ENCODE results near the gene NCSTN.
A peak's percentile ranks its signal among the peaks of the same experiment; 100 is the strongest.

DNA sequence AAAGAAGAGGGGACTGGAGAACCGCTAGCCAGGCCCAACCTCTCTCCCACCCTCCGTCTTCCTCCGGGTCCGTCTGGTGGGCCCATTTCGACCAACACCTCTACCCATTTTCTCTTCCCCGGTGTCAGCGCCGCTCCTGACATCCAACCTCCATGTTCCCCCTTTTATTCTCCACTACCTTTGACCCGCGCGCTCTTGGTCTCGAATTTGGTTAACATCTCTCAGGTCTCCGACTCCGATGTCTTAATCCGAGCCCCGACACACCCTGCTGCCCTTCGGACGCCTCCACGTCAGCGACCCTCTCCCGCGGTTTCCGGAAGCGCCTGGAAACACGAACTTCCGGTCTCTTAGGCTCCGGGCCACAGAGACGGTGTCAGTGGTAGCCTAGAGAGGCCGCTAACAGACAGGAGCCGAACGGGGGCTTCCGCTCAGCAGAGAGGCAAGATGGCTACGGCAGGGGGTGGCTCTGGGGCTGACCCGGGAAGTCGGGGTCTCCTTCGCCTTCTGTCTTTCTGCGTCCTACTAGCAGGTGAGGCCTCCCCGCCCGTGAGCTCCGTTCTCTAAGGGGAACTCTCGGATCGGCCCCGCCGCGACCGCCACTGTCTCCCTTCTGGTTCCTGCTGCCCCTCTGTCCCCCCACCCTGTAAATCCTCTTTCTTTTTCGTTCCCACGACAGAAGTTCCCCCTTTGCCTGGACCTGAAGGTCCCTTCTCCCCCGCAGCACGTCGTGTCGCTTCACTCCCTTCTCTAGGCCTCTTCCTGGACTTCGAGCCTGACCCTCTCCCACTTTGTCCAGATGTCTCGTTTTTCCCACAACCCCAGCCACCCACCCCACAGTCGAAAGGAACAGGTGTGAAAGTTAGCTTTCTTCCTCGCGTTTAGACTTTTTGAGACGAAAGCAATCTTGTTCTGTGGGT lies at the start of gene NCSTN, which contains the start of gene COPA:
- TF ChIP-seq POLR2AphosphoS2 (IDR thresholded peaks at IDR 0.05; ENCODE audit: low read depth, low read length) (no peak), TCF7L2 (IDR thresholded peaks at IDR 0.05; ENCODE audit: low read depth, low read length) (no peak), RNF2 (conservative IDR thresholded peaks at IDR 0.05; ENCODE audit: low read depth) (no peak), FOXK2 (IDR thresholded peaks at IDR 0.05) (no peak), KDM5A (IDR thresholded peaks at IDR 0.05; ENCODE audit: borderline replicate concordance, low read length) (peak; percentile 95), POLR2G (IDR thresholded peaks at IDR 0.05; ENCODE audit: low read depth, low read length) (peak; percentile 97), ZNF138 (CRISPR knock-in tag; IDR thresholded peaks at IDR 0.05; ENCODE audit: low read depth) (0 out of 2 replicates have a peak, but pooled peaks have one; percentile 9), NCOR1 (IDR thresholded peaks at IDR 0.05; ENCODE audit: borderline replicate concordance, low read length) (0 out of 2 replicates have a peak, but pooled peaks have one; percentile 27)
- TF ChIP-seq, protein P1, sequence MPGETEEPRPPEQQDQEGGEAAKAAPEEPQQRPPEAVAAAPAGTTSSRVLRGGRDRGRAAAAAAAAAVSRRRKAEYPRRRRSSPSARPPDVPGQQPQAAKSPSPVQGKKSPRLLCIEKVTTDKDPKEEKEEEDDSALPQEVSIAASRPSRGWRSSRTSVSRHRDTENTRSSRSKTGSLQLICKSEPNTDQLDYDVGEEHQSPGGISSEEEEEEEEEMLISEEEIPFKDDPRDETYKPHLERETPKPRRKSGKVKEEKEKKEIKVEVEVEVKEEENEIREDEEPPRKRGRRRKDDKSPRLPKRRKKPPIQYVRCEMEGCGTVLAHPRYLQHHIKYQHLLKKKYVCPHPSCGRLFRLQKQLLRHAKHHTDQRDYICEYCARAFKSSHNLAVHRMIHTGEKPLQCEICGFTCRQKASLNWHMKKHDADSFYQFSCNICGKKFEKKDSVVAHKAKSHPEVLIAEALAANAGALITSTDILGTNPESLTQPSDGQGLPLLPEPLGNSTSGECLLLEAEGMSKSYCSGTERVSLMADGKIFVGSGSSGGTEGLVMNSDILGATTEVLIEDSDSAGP (CRISPR knock-in tag; IDR thresholded peaks at IDR 0.05; ENCODE audit: borderline replicate concordance): peak; percentile 92
- TF ChIP-seq, protein P2, sequence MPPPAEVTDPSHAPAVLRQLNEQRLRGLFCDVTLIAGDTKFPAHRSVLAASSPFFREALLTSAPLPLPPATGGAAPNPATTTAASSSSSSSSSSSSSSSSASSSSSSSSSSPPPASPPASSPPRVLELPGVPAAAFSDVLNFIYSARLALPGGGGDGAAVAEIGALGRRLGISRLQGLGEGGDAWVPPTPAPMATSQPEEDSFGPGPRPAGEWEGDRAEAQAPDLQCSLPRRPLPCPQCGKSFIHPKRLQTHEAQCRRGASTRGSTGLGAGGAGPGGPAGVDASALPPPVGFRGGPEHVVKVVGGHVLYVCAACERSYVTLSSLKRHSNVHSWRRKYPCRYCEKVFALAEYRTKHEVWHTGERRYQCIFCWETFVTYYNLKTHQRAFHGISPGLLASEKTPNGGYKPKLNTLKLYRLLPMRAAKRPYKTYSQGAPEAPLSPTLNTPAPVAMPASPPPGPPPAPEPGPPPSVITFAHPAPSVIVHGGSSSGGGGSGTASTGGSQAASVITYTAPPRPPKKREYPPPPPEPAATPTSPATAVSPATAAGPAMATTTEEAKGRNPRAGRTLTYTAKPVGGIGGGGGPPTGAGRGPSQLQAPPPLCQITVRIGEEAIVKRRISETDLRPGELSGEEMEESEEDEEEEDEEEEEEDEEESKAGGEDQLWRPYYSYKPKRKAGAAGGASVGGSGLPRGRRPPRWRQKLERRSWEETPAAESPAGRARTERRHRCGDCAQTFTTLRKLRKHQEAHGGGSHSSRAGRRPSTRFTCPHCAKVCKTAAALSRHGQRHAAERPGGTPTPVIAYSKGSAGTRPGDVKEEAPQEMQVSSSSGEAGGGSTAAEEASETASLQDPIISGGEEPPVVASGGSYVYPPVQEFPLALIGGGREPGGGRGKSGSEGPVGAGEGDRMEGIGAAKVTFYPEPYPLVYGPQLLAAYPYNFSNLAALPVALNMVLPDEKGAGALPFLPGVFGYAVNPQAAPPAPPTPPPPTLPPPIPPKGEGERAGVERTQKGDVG (CRISPR knock-in tag; IDR thresholded peaks at IDR 0.05; ENCODE audit: borderline replicate concordance): peak; percentile 26; the same call in 1 of the 2 replicates
- TF ChIP-seq, protein P3, sequence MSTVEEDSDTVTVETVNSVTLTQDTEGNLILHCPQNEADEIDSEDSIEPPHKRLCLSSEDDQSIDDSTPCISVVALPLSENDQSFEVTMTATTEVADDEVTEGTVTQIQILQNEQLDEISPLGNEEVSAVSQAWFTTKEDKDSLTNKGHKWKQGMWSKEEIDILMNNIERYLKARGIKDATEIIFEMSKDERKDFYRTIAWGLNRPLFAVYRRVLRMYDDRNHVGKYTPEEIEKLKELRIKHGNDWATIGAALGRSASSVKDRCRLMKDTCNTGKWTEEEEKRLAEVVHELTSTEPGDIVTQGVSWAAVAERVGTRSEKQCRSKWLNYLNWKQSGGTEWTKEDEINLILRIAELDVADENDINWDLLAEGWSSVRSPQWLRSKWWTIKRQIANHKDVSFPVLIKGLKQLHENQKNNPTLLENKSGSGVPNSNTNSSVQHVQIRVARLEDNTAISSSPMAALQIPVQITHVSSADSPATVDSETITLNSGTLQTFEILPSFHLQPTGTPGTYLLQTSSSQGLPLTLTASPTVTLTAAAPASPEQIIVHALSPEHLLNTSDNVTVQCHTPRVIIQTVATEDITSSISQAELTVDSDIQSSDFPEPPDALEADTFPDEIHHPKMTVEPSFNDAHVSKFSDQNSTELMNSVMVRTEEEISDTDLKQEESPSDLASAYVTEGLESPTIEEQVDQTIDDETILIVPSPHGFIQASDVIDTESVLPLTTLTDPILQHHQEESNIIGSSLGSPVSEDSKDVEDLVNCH (CRISPR knock-in tag; IDR thresholded peaks at IDR 0.05): no peak
- TF ChIP-seq, protein P4, sequence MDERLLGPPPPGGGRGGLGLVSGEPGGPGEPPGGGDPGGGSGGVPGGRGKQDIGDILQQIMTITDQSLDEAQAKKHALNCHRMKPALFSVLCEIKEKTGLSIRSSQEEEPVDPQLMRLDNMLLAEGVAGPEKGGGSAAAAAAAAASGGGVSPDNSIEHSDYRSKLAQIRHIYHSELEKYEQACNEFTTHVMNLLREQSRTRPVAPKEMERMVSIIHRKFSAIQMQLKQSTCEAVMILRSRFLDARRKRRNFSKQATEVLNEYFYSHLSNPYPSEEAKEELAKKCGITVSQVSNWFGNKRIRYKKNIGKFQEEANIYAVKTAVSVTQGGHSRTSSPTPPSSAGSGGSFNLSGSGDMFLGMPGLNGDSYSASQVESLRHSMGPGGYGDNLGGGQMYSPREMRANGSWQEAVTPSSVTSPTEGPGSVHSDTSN (CRISPR knock-in tag; IDR thresholded peaks at IDR 0.05): no peak
- TF ChIP-seq, protein P5, sequence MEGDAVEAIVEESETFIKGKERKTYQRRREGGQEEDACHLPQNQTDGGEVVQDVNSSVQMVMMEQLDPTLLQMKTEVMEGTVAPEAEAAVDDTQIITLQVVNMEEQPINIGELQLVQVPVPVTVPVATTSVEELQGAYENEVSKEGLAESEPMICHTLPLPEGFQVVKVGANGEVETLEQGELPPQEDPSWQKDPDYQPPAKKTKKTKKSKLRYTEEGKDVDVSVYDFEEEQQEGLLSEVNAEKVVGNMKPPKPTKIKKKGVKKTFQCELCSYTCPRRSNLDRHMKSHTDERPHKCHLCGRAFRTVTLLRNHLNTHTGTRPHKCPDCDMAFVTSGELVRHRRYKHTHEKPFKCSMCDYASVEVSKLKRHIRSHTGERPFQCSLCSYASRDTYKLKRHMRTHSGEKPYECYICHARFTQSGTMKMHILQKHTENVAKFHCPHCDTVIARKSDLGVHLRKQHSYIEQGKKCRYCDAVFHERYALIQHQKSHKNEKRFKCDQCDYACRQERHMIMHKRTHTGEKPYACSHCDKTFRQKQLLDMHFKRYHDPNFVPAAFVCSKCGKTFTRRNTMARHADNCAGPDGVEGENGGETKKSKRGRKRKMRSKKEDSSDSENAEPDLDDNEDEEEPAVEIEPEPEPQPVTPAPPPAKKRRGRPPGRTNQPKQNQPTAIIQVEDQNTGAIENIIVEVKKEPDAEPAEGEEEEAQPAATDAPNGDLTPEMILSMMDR (CRISPR knock-in tag; IDR thresholded peaks at IDR 0.05): 0 out of 2 replicates have a peak, but pooled peaks have one; percentile 5
- TF ChIP-seq, protein P6, sequence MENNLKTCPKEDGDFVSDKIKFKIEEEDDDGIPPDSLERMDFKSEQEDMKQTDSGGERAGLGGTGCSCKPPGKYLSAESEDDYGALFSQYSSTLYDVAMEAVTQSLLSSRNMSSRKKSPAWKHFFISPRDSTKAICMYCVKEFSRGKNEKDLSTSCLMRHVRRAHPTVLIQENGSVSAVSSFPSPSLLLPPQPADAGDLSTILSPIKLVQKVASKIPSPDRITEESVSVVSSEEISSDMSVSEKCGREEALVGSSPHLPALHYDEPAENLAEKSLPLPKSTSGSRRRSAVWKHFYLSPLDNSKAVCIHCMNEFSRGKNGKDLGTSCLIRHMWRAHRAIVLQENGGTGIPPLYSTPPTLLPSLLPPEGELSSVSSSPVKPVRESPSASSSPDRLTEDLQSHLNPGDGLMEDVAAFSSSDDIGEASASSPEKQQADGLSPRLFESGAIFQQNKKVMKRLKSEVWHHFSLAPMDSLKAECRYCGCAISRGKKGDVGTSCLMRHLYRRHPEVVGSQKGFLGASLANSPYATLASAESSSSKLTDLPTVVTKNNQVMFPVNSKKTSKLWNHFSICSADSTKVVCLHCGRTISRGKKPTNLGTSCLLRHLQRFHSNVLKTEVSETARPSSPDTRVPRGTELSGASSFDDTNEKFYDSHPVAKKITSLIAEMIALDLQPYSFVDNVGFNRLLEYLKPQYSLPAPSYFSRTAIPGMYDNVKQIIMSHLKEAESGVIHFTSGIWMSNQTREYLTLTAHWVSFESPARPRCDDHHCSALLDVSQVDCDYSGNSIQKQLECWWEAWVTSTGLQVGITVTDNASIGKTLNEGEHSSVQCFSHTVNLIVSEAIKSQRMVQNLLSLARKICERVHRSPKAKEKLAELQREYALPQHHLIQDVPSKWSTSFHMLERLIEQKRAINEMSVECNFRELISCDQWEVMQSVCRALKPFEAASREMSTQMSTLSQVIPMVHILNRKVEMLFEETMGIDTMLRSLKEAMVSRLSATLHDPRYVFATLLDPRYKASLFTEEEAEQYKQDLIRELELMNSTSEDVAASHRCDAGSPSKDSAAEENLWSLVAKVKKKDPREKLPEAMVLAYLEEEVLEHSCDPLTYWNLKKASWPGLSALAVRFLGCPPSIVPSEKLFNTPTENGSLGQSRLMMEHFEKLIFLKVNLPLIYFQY (CRISPR knock-in tag; IDR thresholded peaks at IDR 0.05; ENCODE audit: borderline replicate concordance): peak; percentile 58; the same call in 1 of the 2 replicates

Data from HepG2 (cell line).